K562 (cell line): ENCODE data around the gene GNAZ. TPM values are rescaled to one million over a fixed set of nuclear protein-coding genes. Genes with fewer than 3 reads are reported as not detected.

Experiments
- CHD2 ChIP-seq: IDR thresholded peaks from 2 replicates; pipeline ENCODE4 v1.6.1; 2011; ENCODE audit warnings: low read depth, low read length
- DACH1 ChIP-seq: fragments of 450-650 bp; IDR thresholded peaks from 2 replicates; pipeline ENCODE4 v1.6.1; 2018; ENCODE audit not compliant: partially characterized antibody
- KDM2B ChIP-seq: fragments of 250-450 bp; sonication (Bioruptor Pico); IDR thresholded peaks from 2 replicates; pipeline ENCODE4 v1.8.0; 2021; ENCODE audit warnings: mild to moderate bottlenecking, moderate library complexity
- MBD2 ChIP-seq: sonication (generic); IDR thresholded peaks from 2 replicates; pipeline ENCODE4 v1.6.1; 2016; ENCODE audit warnings: low read depth, borderline replicate concordance
- MCM7 ChIP-seq, 2 experiments: fragments of 450-650 bp; IDR thresholded peaks; 2 replicates each; pipeline ENCODE4 v1.6.1; 2016 to 2018
- POLR2AphosphoS5 ChIP-seq: IDR thresholded peaks from 2 replicates; pipeline ENCODE4 v1.6.1; 2011; ENCODE audit warnings: mild to moderate bottlenecking, low read depth, low read length, moderate library complexity; ENCODE audit not compliant: control insufficient read depth, insufficient read depth
- ZNF696 ChIP-seq: fragments of 250-450 bp; sonication (Bioruptor Pico); conservative IDR thresholded peaks from 2 replicates; pipeline ENCODE4 v1.4.0; 2020; ENCODE audit warnings: mild to moderate bottlenecking, moderate library complexity
- polyA plus RNA-seq, 8 experiments: library from polyadenylated mRNA; depleted of rRNA in 4 of 8; stranded (reverse) in 5 of 8; unstranded in 3 of 8; fragments of >200 nt; fragmentation: Nextera tagmentation in 2 of 8; fragmentation: Illumina TruSeq in 1 of 8; extraction: Ambion mirVana in 2 of 8; extraction: Trizol in 1 of 8; gene quantifications; 2 replicates each; pipeline versions ENCODE4 v1.2.1 to v1.2.3, GENCODE V29; 2011 to 2014; ENCODE audit warnings: inconsistent platforms in 1 of 8, missing spikeins in 1 of 8
- total RNA-seq, 7 experiments: library from RNA; depleted of rRNA in 6 of 7; stranded (reverse); fragments of >200 nt in 6 of 7; fragmentation: Illumina TruSeq in 2 of 7; extraction: Trizol in 2 of 7; gene quantifications; 2 replicates each; pipeline versions ENCODE4 v1.2.1 to v1.2.3, GENCODE V29; 2011 to 2021; ENCODE audit warnings: low replicate concordance in 1 of 7
- TF ChIP-seq, protein P1 (sequence below), 2 experiments: fragments of 450-650 bp; IDR thresholded peaks; 2 replicates each; pipeline ENCODE4 v1.6.1; 2016; ENCODE audit warnings: mild to moderate bottlenecking in 2 of 2, borderline replicate concordance in 1 of 2, low read depth in 1 of 2, moderate library complexity in 1 of 2
- TF ChIP-seq, protein P2 (sequence below), 2 experiments: fragments of 200-800 bp in 1 of 2; sonication (Bioruptor generic) in 1 of 2; sonication (generic) in 1 of 2; formaldehyde crosslinking in 1 of 2; IDR thresholded peaks in 1 of 2; conservative IDR thresholded peaks in 1 of 2; 2 replicates each; pipeline versions ENCODE4 v1.5.0 to v1.6.1; 2016 to 2020; ENCODE audit warnings: missing compliant biosample characterization in 1 of 2, missing genetic modification characterization in 1 of 2, missing genetic modification reagents in 1 of 2
- TF ChIP-seq, protein P3 (sequence below): sonication (generic); formaldehyde crosslinking; IDR thresholded peaks from 2 replicates; pipeline ENCODE4 v1.8.0; 2023; ENCODE audit warnings: mild to moderate bottlenecking, missing genetic modification reagents
- TF ChIP-seq, protein P4 (sequence below): sonication (generic); formaldehyde crosslinking; IDR thresholded peaks from 2 replicates; pipeline ENCODE4 v1.8.1; 2023; ENCODE audit warnings: mild to moderate bottlenecking, missing genetic modification reagents

Gene GNAZ
- total and polyA plus RNA-seq, 9 of the 15 experiments (the other 6 are each of a cell fraction or from before 2014, with no cell fraction given) = 0.04 to 0.22 (median 0.13) TPM; not detected in 3

DNA sequence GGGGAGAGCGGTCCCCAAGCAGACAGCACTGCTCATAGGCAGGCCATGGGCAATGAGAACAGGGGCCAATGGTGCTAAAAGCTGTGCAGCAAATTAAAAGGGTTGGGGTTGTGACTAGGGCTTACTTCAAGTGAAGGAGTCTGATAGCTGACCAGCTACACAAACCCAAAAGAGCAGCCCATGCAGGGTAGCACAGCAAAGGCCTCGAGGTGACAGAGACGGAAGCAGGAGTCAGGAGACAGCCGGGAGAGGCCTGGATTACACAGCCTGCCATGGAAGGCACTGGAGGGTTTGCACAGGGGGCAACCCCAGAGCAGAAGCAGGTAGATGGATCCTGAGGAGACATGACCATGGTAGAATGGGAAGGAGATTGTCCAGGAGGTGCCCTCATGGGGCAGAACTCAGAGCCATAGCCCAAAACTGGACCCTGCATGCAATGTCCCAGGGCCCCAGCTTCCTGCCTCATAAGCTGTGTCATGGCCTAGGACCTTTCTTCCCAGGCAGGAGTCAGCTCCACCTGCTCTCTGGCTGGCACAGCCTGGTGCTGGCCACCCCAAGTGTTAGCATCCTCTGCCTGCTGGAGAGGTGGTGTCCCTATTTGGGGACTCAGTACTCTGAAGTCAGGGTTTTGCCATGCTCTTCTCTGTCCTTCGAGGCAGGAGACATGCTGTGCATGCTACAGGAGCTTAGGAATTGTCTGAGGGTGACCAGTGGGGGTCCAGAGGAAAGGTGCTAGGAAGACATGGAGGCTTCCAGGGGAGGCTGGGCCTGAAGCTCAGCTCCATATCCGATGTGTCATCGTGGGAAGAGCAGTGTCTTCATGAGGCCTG lies 38.1 kb downstream of the GNAZ start (continued):
- TF ChIP-seq, protein P1, sequence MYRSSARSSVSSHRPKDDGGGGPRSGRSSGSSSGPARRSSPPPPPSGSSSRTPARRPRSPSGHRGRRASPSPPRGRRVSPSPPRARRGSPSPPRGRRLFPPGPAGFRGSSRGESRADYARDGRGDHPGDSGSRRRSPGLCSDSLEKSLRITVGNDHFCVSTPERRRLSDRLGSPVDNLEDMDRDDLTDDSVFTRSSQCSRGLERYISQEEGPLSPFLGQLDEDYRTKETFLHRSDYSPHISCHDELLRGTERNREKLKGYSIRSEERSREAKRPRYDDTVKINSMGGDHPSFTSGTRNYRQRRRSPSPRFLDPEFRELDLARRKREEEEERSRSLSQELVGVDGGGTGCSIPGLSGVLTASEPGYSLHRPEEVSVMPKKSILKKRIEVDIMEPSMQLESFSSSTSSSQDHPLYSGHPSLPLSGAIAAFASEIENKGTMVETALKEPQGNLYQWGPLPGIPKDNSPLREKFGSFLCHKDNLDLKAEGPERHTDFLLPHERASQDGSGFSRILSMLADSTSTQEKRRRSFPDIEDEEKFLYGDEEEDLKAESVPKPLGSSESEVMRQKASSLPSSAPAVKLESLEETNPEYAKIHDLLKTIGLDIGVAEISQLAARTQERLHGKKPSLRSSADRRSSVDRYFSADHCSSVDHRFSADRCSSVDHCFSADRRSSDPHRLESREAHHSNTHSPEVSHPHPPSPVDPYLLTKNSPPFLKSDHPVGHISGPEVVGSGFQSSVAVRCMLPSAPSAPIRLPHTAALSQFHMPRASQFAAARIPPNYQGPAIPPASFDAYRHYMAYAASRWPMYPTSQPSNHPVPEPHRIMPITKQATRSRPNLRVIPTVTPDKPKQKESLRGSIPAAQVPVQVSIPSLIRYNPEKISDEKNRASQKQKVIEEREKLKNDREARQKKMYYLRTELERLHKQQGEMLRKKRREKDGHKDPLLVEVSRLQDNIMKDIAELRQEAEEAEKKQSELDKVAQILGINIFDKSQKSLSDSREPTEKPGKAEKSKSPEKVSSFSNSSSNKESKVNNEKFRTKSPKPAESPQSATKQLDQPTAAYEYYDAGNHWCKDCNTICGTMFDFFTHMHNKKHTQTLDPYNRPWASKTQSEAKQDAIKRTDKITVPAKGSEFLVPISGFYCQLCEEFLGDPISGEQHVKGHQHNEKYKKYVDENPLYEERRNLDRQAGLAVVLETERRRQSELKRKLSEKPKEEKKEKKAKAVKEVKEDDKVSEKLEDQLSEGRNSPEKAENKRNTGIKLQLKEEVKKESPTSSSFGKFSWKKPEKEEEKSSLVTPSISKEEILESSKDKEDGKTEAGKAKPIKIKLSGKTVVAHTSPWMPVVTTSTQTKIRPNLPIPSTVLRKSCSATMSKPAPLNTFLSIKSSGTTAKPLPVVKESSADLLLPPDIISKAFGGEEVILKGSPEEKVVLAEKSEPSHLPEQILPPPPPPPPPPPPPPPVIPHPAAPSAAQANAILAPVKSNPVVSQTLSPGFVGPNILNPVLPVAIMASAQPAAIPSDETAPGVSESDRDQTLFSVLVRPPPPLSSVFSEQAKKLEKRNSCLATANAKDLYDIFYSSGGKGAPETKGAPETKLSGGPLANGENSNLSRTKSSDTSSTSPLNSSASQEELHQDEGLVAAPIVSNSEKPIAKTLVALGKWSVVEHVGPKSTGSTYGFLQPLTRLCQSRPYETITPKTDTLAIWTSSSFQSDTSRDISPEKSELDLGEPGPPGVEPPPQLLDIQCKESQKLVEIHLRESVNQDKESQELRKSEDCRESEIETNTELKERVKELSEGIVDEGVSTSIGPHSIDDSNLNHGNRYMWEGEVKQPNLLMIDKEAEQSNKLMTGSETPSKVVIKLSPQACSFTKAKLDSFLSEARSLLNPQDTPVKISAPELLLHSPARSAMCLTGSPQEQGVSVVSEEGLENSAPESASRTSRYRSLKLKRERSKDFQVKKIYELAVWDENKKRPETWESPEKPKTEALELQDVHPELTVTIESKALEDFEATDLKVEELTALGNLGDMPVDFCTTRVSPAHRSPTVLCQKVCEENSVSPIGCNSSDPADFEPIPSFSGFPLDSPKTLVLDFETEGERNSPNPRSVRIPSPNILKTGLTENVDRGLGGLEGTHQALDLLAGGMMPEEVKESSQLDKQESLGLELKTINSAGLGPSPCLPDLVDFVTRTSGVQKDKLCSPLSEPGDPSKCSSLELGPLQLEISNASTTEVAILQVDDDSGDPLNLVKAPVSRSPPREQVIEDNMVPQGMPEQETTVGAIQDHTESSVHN (IDR thresholded peaks at IDR 0.05; ENCODE audit: borderline replicate concordance in 1 of 2, low read depth in 1 of 2) = no peak
- TF ChIP-seq POLR2AphosphoS5 (no peak), MBD2 (no peak), CHD2 (peak; percentile 31; the same call in 1 of the 2 replicates), ZNF696 (CRISPR knock-in tag) (no peak), DACH1 (no peak), KDM2B (0 out of 2 replicates have a peak, but pooled peaks have one; percentile 1), MCM7 (IDR thresholded peaks at IDR 0.05) (peak in 1 of 2 experiments; percentile 91; a peak in 2 of 4 replicates)
- TF ChIP-seq, protein P2, sequence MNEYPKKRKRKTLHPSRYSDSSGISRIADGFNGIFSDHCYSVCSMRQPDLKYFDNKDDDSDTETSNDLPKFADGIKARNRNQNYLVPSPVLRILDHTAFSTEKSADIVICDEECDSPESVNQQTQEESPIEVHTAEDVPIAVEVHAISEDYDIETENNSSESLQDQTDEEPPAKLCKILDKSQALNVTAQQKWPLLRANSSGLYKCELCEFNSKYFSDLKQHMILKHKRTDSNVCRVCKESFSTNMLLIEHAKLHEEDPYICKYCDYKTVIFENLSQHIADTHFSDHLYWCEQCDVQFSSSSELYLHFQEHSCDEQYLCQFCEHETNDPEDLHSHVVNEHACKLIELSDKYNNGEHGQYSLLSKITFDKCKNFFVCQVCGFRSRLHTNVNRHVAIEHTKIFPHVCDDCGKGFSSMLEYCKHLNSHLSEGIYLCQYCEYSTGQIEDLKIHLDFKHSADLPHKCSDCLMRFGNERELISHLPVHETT (CRISPR knock-in tag; conservative IDR thresholded peaks at IDR 0.05 in 1 of 2, IDR thresholded peaks at IDR 0.05 in 1 of 2) = peak in 1 of 2 experiments; percentile 94; a peak in 1 of 4 replicates
- TF ChIP-seq, protein P3, sequence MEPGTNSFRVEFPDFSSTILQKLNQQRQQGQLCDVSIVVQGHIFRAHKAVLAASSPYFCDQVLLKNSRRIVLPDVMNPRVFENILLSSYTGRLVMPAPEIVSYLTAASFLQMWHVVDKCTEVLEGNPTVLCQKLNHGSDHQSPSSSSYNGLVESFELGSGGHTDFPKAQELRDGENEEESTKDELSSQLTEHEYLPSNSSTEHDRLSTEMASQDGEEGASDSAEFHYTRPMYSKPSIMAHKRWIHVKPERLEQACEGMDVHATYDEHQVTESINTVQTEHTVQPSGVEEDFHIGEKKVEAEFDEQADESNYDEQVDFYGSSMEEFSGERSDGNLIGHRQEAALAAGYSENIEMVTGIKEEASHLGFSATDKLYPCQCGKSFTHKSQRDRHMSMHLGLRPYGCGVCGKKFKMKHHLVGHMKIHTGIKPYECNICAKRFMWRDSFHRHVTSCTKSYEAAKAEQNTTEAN (CRISPR knock-in tag) = no peak
- TF ChIP-seq, protein P4, sequence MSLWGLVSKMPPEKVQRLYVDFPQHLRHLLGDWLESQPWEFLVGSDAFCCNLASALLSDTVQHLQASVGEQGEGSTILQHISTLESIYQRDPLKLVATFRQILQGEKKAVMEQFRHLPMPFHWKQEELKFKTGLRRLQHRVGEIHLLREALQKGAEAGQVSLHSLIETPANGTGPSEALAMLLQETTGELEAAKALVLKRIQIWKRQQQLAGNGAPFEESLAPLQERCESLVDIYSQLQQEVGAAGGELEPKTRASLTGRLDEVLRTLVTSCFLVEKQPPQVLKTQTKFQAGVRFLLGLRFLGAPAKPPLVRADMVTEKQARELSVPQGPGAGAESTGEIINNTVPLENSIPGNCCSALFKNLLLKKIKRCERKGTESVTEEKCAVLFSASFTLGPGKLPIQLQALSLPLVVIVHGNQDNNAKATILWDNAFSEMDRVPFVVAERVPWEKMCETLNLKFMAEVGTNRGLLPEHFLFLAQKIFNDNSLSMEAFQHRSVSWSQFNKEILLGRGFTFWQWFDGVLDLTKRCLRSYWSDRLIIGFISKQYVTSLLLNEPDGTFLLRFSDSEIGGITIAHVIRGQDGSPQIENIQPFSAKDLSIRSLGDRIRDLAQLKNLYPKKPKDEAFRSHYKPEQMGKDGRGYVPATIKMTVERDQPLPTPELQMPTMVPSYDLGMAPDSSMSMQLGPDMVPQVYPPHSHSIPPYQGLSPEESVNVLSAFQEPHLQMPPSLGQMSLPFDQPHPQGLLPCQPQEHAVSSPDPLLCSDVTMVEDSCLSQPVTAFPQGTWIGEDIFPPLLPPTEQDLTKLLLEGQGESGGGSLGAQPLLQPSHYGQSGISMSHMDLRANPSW = no peak; the same call in 1 of the 2 replicates
